Fibroblast of lung (primary cell): ENCODE data around the gene TNFRSF9. TPM values are rescaled to one million over a fixed set of nuclear protein-coding genes. Genes with fewer than 3 reads are reported as not detected.
A peak's percentile ranks its signal among the peaks of the same experiment; 100 is the strongest.

Experiments
- DNase-seq, 2 donors: peaks; one replicate each; pipeline versions ENCODE4 v3.0.0 to v3.0.0-alpha.2; 2010; ENCODE audit warnings: low read depth in 2 of 2
- H2AFZ ChIP-seq: 2 replicates; pipeline ENCODE4 v1.5.1; 2012; ENCODE audit warnings: low read length, control low read depth, inconsistent platforms
- H3K27ac ChIP-seq: 2 replicates; pipeline ENCODE4 v1.5.1; 2011; ENCODE audit warnings: low read length, control low read depth; ENCODE audit not compliant: insufficient read depth
- H3K27me3 ChIP-seq: 2 replicates; pipeline ENCODE4 v1.5.1; 2011; ENCODE audit warnings: mild to moderate bottlenecking, low read length; ENCODE audit not compliant: control insufficient read depth, insufficient read depth
- H3K36me3 ChIP-seq: 2 replicates; pipeline ENCODE4 v1.5.1; 2011; ENCODE audit warnings: low read length; ENCODE audit not compliant: control insufficient read depth, insufficient read depth
- H3K4me1 ChIP-seq: 2 replicates; pipeline ENCODE4 v1.5.1; 2011; ENCODE audit warnings: low read length; ENCODE audit not compliant: control insufficient read depth, insufficient read depth; ENCODE audit errors: extremely low read depth
- H3K4me2 ChIP-seq: 2 replicates; pipeline ENCODE4 v1.5.1; 2011; ENCODE audit warnings: low read length, control low read depth; ENCODE audit not compliant: insufficient read depth; ENCODE audit errors: extremely low read depth
- H3K4me3 ChIP-seq, 4 experiments: fragments of 200-600 bp in 1 of 4; sonication (generic) in 1 of 4; replicated peaks in 1 of 4; 2 replicates each; pipeline ENCODE4 v1.5.1; 2011 to 2016; ENCODE audit warnings: low read length in 4 of 4, low read depth in 3 of 4, mild to moderate bottlenecking in 3 of 4, control low read depth in 2 of 4, inconsistent platforms in 1 of 4, mixed read lengths in 1 of 4; ENCODE audit not compliant: insufficient read depth in 1 of 4; ENCODE audit errors: control extremely low read depth in 1 of 4
- H3K79me2 ChIP-seq: 2 replicates; pipeline ENCODE4 v1.5.1; 2012; ENCODE audit warnings: mild to moderate bottlenecking, low read length, inconsistent platforms; ENCODE audit not compliant: control insufficient read depth, insufficient read depth
- H3K9ac ChIP-seq: 2 replicates; pipeline ENCODE4 v1.5.1; 2011; ENCODE audit warnings: mild to moderate bottlenecking, low read length, control low read depth; ENCODE audit not compliant: insufficient read depth
- H3K9me3 ChIP-seq: 2 replicates; pipeline ENCODE4 v1.5.1; 2012; ENCODE audit warnings: low read depth, low read length; ENCODE audit not compliant: control insufficient read depth, insufficient read depth
- H4K20me1 ChIP-seq: 2 replicates; pipeline ENCODE4 v1.5.1; 2011; ENCODE audit warnings: low read length; ENCODE audit not compliant: control insufficient read depth, insufficient read depth; ENCODE audit errors: extremely low read depth
- CTCF ChIP-seq, 2 donors: IDR thresholded peaks in 1 of 2; conservative IDR thresholded peaks in 1 of 2; 1 replicate in 1 of 2; 2 replicates in 1 of 2; pipeline ENCODE4 v1.5.1; 2011 to 2012; ENCODE audit warnings: low read length in 2 of 2, control low read depth in 1 of 2, inconsistent platforms in 1 of 2, low read depth in 1 of 2, mild to moderate bottlenecking in 1 of 2
- EZH2 ChIP-seq: IDR thresholded peaks from 2 replicates; pipeline ENCODE4 v1.5.1; 2012; ENCODE audit warnings: low read length, control low read depth, mild to moderate bottlenecking; ENCODE audit errors: missing control alignments
- polyA plus RNA-seq, 2 donors: library from polyadenylated mRNA; depleted of rRNA in 1 of 2; stranded (reverse) in 1 of 2; unstranded in 1 of 2; fragments of >200 nt; gene quantifications; 2 replicates each; pipeline ENCODE4 v1.2.1, GENCODE V29; 2011 to 2012; ENCODE audit warnings: missing spikeins in 1 of 2
- total RNA-seq: library from RNA; depleted of rRNA; stranded (reverse); fragments of >200 nt; gene quantifications from 2 replicates; pipeline ENCODE4 v1.2.1, GENCODE V29; 2014

TNFRSF9 gene
- total and polyA plus RNA-seq, 2 donors (not counting 1 experiment from before 2014, with no cell fraction given): 0.02 TPM; not detected in 1

GRCh38 chr1:7905262-7905661 lies 35.4 kb downstream of the TNFRSF9 start:
- Histone ChIP-seq H2AFZ (no peak overlapping the region), H3K27me3 (no peaks in the 10 kb centered on the region), H4K20me1 (no peaks in the 10 kb centered on the region), H3K9ac (no peak overlapping the region), H3K4me2 (no peak overlapping the region), H3K79me2 (no peaks in the 10 kb centered on the region), H3K27ac (no peak overlapping the region), H3K36me3 (no peaks in the 10 kb centered on the region), H3K4me3 (no peak overlapping the region), H3K9me3 (no peaks in the 10 kb centered on the region), H3K4me1 (no peaks in the 10 kb centered on the region)
- no peak for DNase-seq
- TF ChIP-seq EZH2: no peak
- no peak for TF ChIP-seq CTCF (conservative IDR thresholded peaks at IDR 0.05 in 1 of 2, IDR thresholded peaks at IDR 0.05 in 1 of 2; ENCODE audit: low read depth in 1 of 2, low read length in 2 of 2)

- Histone ChIP-seq H2AFZ (peak overlapping the region; percentile 64), H4K20me1 (no peaks in the 10 kb centered on the region), H3K9me3 (no peaks in the 10 kb centered on the region), H3K9ac (no peak overlapping the region), H3K4me2 (peak overlapping the region; percentile 48), H3K36me3 (no peaks in the 10 kb centered on the region), H3K79me2 (no peaks in the 10 kb centered on the region), H3K27me3 (no peaks in the 10 kb centered on the region), H3K27ac (no peak overlapping the region), H3K4me3 (no peak overlapping the region), H3K4me1 (no peaks in the 10 kb centered on the region)
- TF ChIP-seq EZH2: no peak
- TF ChIP-seq CTCF (conservative IDR thresholded peaks at IDR 0.05 in 1 of 2, IDR thresholded peaks at IDR 0.05 in 1 of 2; ENCODE audit: low read depth in 1 of 2, low read length in 2 of 2): peak; percentile 74 to 77
- DNase-seq: peak; percentile 65 to 83
Observed at GRCh38 chr1:7902478-7903085, 38.1 kb downstream of the TNFRSF9 start.

GRCh38 chr1:7899741-7900140 lies 40.9 kb downstream of the TNFRSF9 start:
- H3K79me2 ChIP-seq: no peaks in the 10 kb centered on the region
- no peaks in the 10 kb centered on the region for H3K27me3 ChIP-seq

More at GRCh38 chr1:7899741-7900140, 40.9 kb downstream of the TNFRSF9 start:
- H4K20me1 ChIP-seq: no peaks in the 10 kb centered on the region
- no peak overlapping the region for H3K27ac ChIP-seq
- no peaks in the 10 kb centered on the region for H3K36me3 ChIP-seq
- TF ChIP-seq EZH2 (no peak), CTCF (conservative IDR thresholded peaks at IDR 0.05 in 1 of 2, IDR thresholded peaks at IDR 0.05 in 1 of 2; ENCODE audit: low read depth in 1 of 2, low read length in 2 of 2) (no peak)
- peak in 1 of 2 donors; percentile 80 for DNase-seq
- no peak overlapping the region for H3K9ac ChIP-seq
- H2AFZ ChIP-seq: no peak overlapping the region
- no peaks in the 10 kb centered on the region for H3K9me3 ChIP-seq
- no peak overlapping the region for H3K4me3 ChIP-seq
- H3K4me2 ChIP-seq: no peak overlapping the region
- H3K4me1 ChIP-seq: no peaks in the 10 kb centered on the region
